ENCODE data around the gene PLCH1.
"Not testable (repeated sequence)": the region's sequence is repeated elsewhere in the genome, so short reads cannot be mapped to it uniquely, and the experiment has no call there.

Gene PLCH1

DNA sequence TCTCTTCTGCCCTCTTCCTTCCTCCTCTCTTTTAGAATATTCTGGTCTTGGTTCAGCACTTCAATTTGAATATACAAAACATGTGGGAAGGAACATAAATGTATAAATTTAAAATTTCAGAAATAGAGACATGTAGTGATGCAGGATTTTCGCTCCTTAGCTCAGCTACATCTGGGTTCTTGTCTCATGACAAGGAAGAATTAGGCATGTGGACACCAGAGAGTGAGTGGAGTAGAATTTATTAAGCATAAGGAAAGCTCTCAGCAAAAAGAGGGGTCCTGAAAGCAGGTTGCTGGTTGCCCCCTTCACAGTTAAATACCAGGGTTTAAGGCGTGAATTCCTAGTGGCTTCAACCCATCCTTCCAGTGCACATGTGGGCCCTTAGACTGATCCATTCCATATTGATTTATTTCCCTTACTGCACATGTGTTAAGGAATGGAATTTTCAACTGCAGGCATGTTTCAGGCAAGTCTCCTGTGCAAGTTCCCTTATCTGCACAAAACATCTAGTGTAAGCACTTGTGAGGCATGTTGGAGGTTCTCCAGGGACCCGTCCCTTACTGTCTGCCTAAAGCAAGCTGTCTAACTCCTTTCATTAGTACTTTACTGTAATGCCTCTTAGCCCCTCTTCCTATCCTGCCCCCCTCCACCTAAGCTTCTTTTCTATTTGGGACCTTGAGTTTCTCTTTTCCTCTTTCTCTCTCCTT lies 318.2 kb downstream of the PLCH1 start:
- no peak overlapping the region for H3K4me3 ChIP-seq (ENCODE audit: low read depth, low read length)

GRCh38 chr3:155425396-155425795 lies 319.5 kb downstream of the PLCH1 start:
- H3K4me3 ChIP-seq (ENCODE audit: low read depth, low read length) = no peak overlapping the region

- no peak overlapping the region for H3K4me3 ChIP-seq (ENCODE audit: low read depth, low read length)
Observed at GRCh38 chr3:155424323-155424710, 320.6 kb downstream of the PLCH1 start.

DNA sequence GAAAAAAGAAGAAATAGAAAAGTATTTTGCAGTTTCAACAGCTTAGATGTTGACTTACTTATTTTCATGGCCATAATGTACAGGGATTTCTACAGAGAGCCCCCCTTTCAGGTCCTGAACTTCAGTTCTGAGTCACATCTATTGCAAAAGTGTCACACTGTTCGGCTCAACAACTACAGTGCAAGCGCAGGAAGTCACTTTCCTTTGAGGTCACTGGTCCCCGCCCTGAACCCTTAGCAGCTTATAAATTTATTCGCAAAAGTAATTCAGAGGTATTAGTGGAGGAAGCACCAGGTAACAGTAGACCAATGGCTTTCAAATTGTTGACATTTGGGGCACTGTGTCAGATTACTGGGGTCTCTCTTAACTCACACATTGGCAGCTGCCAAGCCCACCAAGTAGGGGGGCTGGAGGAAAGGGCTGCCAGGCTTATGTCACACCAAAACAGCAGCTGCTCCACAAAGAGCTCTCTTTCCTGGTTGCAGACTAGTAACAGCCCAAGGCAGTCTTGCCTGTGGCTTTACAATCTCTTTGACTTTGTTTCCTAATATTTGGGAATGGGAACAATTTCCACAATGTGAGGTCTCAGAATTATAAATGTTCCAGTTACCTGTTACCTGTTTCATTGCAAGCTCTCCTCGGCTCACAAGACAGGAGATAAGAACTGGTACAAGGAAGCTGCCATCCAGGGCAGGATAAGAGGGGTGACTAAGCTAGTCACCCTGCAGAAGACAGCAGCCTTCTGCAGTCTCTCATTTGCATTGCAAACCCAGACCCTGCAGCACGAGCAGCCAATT lies 321.1 kb downstream of the PLCH1 start:
- H3K4me3 ChIP-seq (ENCODE audit: low read depth, low read length) = no peak overlapping the region

- no peak overlapping the region for H3K4me3 ChIP-seq (ENCODE audit: low read depth, low read length)
Observed at GRCh38 chr3:155420881-155421486, 323.9 kb downstream of the PLCH1 start.

GRCh38 chr3:155420406-155420805 lies 324.5 kb downstream of the PLCH1 start:
- H3K4me3 ChIP-seq (ENCODE audit: low read depth, low read length) = no peak overlapping the region

DNA sequence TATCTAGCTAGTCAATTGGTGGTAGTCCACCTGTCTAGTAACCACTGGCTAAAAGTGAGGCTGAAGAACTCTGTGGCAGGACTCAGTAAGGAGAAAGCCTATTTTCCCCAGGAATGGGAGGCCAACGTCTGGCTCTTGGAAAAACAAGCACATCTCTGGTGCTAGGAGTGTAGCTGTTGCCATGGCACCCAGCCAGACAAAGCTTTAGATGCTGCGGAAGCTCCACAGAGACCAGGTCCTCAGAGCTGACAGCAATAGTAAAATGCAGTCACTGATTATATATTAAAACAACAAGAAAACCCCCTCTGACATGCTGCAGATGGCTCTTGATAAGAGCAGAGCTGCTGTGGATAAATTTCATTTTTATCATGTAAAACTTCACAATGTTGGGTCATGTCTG lies 326.5 kb downstream of the PLCH1 start:
- no peak overlapping the region for H3K4me3 ChIP-seq (ENCODE audit: low read depth, low read length)

DNA sequence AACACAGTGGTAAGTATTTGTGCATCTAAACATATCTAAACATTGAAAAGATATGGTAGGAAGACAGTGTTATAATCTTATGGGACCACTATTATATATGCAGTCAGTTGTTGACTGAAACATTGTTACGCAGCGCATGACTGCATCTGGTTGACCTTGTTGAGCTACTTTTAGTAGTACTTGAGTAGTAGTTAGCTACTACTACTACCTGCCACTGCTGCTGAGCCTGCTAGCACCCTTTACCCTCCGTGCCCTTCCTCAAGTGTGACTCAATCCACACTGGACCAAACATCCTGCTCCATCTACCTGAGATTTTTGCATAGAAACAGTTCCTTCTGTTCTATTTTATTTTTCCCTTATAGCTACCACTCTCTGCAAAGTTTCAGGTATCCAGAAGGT lies 327.8 kb downstream of the PLCH1 start:
- H3K4me3 ChIP-seq (ENCODE audit: low read depth, low read length) = no peak overlapping the region

GRCh38 chr3:155416500-155417118 lies 328.3 kb downstream of the PLCH1 start:
- H3K4me3 ChIP-seq (ENCODE audit: low read depth, low read length) = no peak overlapping the region

GRCh38 chr3:155412904-155413303 lies 332.0 kb downstream of the PLCH1 start:
- no peak overlapping the region for H3K4me3 ChIP-seq (ENCODE audit: low read depth, low read length)

- no peak overlapping the region for H3K4me3 ChIP-seq (ENCODE audit: low read depth, low read length)
Observed at GRCh38 chr3:155411500-155412223, 333.2 kb downstream of the PLCH1 start.

GRCh38 chr3:155409336-155409735 lies 335.5 kb downstream of the PLCH1 start:
- no peak overlapping the region for H3K4me3 ChIP-seq (ENCODE audit: low read depth, low read length)

- H3K4me3 ChIP-seq (ENCODE audit: low read depth, low read length) = no peak overlapping the region
Observed at GRCh38 chr3:155407971-155408370, 336.9 kb downstream of the PLCH1 start.

- no peak overlapping the region for H3K4me3 ChIP-seq (ENCODE audit: low read depth, low read length)
Observed at GRCh38 chr3:155407331-155407730, 337.5 kb downstream of the PLCH1 start.

- no peak overlapping the region for H3K4me3 ChIP-seq (ENCODE audit: low read depth, low read length)
Observed at GRCh38 chr3:155404486-155404885, 340.4 kb downstream of the PLCH1 start.

DNA sequence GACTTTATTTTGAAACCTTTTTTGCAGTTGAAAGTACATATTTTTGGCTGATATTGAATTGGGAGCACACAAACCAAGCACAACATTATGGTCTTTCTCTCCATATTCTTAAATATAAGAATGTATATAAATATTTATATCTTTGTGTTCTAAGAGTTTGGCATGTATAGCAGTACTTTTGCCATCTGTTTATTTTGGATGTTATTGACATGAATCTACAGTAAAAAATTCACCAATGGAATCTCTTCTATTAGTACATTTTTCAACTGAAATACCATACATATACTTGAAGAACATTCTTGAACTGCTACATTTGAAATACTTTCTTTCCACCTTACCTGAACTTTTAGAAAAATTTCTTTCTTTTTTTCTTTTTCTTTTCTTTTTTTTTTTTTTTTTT lies 342.2 kb downstream of the PLCH1 start:
- no peak overlapping the region for H3K4me3 ChIP-seq (ENCODE audit: low read depth, low read length)

DNA sequence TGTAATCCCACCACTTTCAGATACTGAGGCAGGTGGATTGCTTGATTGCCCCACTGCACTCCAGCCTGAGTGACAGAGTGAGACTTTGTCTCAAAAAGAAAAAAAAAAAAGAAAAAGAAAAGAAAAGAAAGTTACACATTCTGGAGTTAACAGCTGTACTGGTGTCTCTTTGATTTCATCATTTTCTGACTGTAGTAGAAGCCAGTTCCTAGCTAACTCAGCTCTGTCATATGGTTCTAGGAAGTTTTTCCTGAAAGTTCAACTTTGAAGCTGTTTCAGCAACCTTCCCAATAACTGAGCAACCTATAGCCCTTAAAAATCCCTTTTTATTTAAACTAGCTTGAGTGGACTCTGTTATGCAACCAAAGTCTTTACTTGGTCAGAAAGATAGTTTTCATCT lies 346.8 kb downstream of the PLCH1 start:
- no peak overlapping the region for H3K4me3 ChIP-seq (ENCODE audit: low read depth, low read length)

DNA sequence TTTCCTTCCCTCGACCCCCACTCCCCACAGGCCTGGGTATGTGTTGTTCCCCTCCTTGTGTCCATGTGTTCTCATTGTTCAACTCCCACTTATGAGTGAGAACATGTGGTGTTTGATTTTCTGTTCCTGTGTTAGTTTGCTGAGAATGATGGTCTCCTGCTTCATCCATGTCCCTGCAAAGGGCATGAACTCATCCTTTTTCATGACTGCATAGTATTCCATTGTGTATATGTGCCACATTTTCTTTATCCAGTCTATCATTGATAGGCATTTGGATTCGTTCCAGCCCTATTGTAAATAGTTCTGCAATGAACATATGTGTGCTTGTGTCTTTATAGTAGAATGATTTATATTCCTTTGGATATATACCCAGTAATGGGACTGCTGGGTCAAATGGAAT lies 350.0 kb downstream of the PLCH1 start:
- H3K4me3 ChIP-seq (ENCODE audit: low read depth, low read length) = not testable (repeated sequence)

DNA sequence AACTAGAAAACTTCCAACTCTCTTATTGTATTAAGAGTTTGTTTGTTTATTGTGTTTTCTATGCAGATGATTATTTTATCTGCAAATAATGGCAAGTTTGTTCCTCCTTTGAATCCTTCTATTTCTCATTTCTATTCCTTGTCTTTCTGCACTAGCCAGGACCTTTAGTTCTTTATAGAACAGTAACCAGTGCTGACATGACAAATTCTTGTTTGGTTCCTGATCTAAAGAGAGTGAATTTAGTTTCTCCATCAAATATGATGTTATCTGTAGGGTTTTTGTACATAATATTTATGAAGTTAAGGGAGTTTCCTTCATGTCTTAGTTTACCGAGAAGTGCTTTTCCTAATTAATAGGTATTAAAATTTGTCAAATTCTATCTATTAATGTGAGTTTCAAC lies 350.6 kb downstream of the PLCH1 start:
- H3K4me3 ChIP-seq (ENCODE audit: low read depth, low read length) = no peak overlapping the region

DNA sequence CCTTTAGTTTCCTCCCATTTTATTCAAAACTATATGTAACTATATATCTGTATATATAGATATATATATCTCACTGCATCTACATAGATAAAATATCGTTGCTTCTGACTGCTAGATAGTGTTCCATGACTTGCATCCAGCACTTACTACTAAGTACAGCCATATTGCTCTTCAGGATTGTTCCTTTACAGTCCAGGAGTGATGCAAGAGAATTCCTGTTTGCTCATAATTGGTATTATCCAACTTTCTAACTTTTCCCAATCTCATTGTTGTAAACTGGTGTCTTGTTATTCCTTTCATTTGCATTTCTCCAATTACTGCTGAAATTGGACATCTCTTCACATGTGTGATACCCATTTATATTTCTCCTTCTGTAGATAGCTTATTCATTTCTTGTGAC lies 351.6 kb downstream of the PLCH1 start:
- no peak overlapping the region for H3K4me3 ChIP-seq (ENCODE audit: low read depth, low read length)

GRCh38 chr3:155392138-155392537 lies 352.7 kb downstream of the PLCH1 start:
- no peak overlapping the region for H3K4me3 ChIP-seq (ENCODE audit: low read depth, low read length)
